Neural progenitor cell (in vitro differentiated cells): ENCODE measurements around the gene PRSS36.

Experiments used
- CTCF ChIP-seq: fragments of 200-600 bp; sonication (generic); IDR thresholded peaks from 2 replicates; pipeline ENCODE4 v1.5.1; 2017; ENCODE audit warnings: antibody characterized with exemption, mild to moderate bottlenecking
- EZH2 ChIP-seq: fragments of 200-600 bp; sonication (generic); IDR thresholded peaks from 2 replicates; pipeline ENCODE4 v1.6.1; 2017; ENCODE audit warnings: antibody characterized with exemption, mild to moderate bottlenecking, moderate library complexity

DNA sequence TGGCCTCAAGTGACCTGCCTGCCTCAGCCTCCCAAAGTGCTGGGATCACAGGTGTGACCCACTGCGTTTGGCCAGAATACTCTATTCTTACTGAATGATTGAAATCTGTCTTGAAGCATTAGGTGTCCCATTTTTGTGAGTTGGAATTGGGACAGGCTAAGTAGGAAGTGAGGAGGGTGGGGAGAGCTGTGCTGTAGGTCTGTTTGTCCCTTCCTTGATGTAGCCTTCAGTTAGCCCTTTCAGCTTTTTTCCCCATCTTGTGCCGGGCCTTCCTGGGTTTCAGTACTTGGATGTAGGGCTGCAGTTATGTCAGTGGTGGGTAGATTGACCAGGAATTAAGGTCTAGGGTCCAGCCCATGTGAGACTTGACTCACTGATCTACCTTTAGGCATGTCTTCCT is 44.0 kb upstream of the PRSS36 start:
- no peak for TF ChIP-seq CTCF
- TF ChIP-seq EZH2 = no peak
